MCF 10A (cell line): ENCODE results near the gene SPNS3. TPM values are rescaled to one million over a fixed set of nuclear protein-coding genes. Genes with fewer than 3 reads are reported as not detected.

ENCODE experiments used
- BruUV-seq: library from RNA; stranded (reverse); fragments of 400-500 nt; replicated peaks from 2 replicates; lab custom pipeline; 2021; lab: Mats Ljungman, UMichigan
- CTCF ChIA-PET: fragments of 300-600 bp; sonication (Branson Sonifier 250); formaldehyde crosslinking; extraction: SDS; loops from one replicate; lab custom pipeline; 2021; ENCODE audit warnings: antibody characterized with exemption, inconsistent platforms; lab: Yijun Ruan, JAX
- POLR2A ChIA-PET: fragments of 300-600, 350-650 bp; sonication (Branson Sonifier 250); formaldehyde crosslinking; extraction: SDS; loops from one replicate; lab custom pipeline; 2020; ENCODE audit warnings: antibody characterized with exemption, inconsistent platforms; lab: Yijun Ruan, JAX
- DNase-seq: peaks from one replicate; pipeline ENCODE4 v3.0.0-alpha.2; 2018; ENCODE audit not compliant: unreplicated experiment
- H3K27ac Mint-ChIP-seq: one replicate; pipeline ENCODE4 v1.8.0; 2022; ENCODE audit warnings: mild to moderate bottlenecking, low read depth, mixed read lengths; ENCODE audit not compliant: unreplicated experiment
- H3K27me3 Mint-ChIP-seq: one replicate; pipeline ENCODE4 v1.8.0; 2022; ENCODE audit warnings: mixed read lengths; ENCODE audit not compliant: insufficient read depth, unreplicated experiment
- H3K36me3 Mint-ChIP-seq: one replicate; pipeline ENCODE4 v1.8.0; 2022; ENCODE audit warnings: mild to moderate bottlenecking, moderate library complexity, mixed read lengths; ENCODE audit not compliant: insufficient read depth, unreplicated experiment
- H3K4me1 Mint-ChIP-seq: one replicate; pipeline ENCODE4 v1.8.0; 2022; ENCODE audit warnings: mixed read lengths; ENCODE audit not compliant: insufficient read depth, unreplicated experiment
- H3K4me3 Mint-ChIP-seq: one replicate; pipeline ENCODE4 v1.8.0; 2022; ENCODE audit warnings: mild to moderate bottlenecking, moderate library complexity, mixed read lengths; ENCODE audit not compliant: unreplicated experiment
- H3K9me3 Mint-ChIP-seq: one replicate; pipeline ENCODE4 v1.8.0; 2022; ENCODE audit warnings: mixed read lengths; ENCODE audit not compliant: unreplicated experiment
- CTCF ChIP-seq: fragments of 200-600 bp; IDR thresholded peaks from one replicate; pipeline ENCODE4 v1.8.0; 2022; ENCODE audit warnings: antibody characterized with exemption, mild to moderate bottlenecking; ENCODE audit not compliant: unreplicated experiment
- intact Hi-C: fragments of 100-400 bp; cut with micrococcal nuclease; formaldehyde crosslinking; loops from 2 replicates; pipeline ENCODE4 v1.14.1; 2022
- total RNA-seq: library from RNA; stranded (reverse); gene quantifications from 2 replicates; pipeline ENCODE4 v1.2.3, GENCODE V29; 2022

Gene SPNS3
- total RNA-seq, 1 experiment from 2014 or later = not detected

GRCh38 chr17:4488989-4489595 is 55.4 kb downstream of the SPNS3 start:
- ChIA-PET CTCF (interaction anchor here (1.1 kb wide), 1 partner anchor 68 kb away, joined by 4 read pairs; no protein-coding TSS in a partner anchor), POLR2A (no interaction called here)
- no peaks in the 10 kb centered on the region for H3K36me3 Mint-ChIP-seq
- no peak for TF ChIP-seq CTCF
- peaks cover 18% of the 10 kb centered on the region for H3K4me1 Mint-ChIP-seq
- intact Hi-C loops = no loop called here
- H3K27me3 Mint-ChIP-seq = no peaks in the 10 kb centered on the region
- no peak overlapping the region for H3K27ac Mint-ChIP-seq
- H3K4me3 Mint-ChIP-seq = no peak overlapping the region
- BruUV-seq = no TSS peak
- DNase-seq = peak; percentile 21
- no peaks in the 10 kb centered on the region for H3K9me3 Mint-ChIP-seq

- no TSS peak for BruUV-seq
- Mint-ChIP-seq H3K36me3 (no peaks in the 10 kb centered on the region), H3K27me3 (no peaks in the 10 kb centered on the region), H3K4me1 (peaks cover 18% of the 10 kb centered on the region), H3K4me3 (no peak overlapping the region), H3K9me3 (no peaks in the 10 kb centered on the region), H3K27ac (no peak overlapping the region)
- ChIA-PET POLR2A (interaction anchor here (1.2 kb wide), 1 partner anchor 31 kb away, joined by 3 read pairs; no protein-coding TSS in a partner anchor), CTCF (interaction anchor here (1.1 kb wide), 1 partner anchor 69 kb away, joined by 4 read pairs; no protein-coding TSS in a partner anchor)
- intact Hi-C loops = no loop called here
- no peak for DNase-seq
- no peak for TF ChIP-seq CTCF
These were observed 56.4 kb downstream of the SPNS3 start for GRCh38 chr17:4490109-4490591.

- no peaks in the 10 kb centered on the region for H3K9me3 Mint-ChIP-seq
- H3K27ac Mint-ChIP-seq = no peak overlapping the region
- POLR2A ChIA-PET = interaction anchor here (1.2 kb wide), 1 partner anchor 31 kb away, joined by 3 read pairs; no protein-coding TSS in a partner anchor
- no TSS peak for BruUV-seq
- peaks cover 18% of the 10 kb centered on the region for H3K4me1 Mint-ChIP-seq
- no peaks in the 10 kb centered on the region for H3K36me3 Mint-ChIP-seq
- H3K4me3 Mint-ChIP-seq = no peak overlapping the region
- CTCF ChIA-PET = no interaction called here
- intact Hi-C loops = no loop called here
- TF ChIP-seq CTCF = no peak
- no peaks in the 10 kb centered on the region for H3K27me3 Mint-ChIP-seq
- DNase-seq = no peak
These were observed 56.9 kb downstream of the SPNS3 start for GRCh38 chr17:4490637-4491061.

- H3K27ac Mint-ChIP-seq = no peak overlapping the region
- no TSS peak for BruUV-seq
- intact Hi-C loops = no loop called here
- CTCF ChIA-PET = interaction anchor here (0.8 kb wide), 1 partner anchor 72 kb away, joined by 4 read pairs; no protein-coding TSS in a partner anchor
- peaks cover 26% of the 10 kb centered on the region for H3K4me1 Mint-ChIP-seq
- no peaks in the 10 kb centered on the region for H3K9me3 Mint-ChIP-seq
- no peak overlapping the region for H3K4me3 Mint-ChIP-seq
- POLR2A ChIA-PET = interaction anchor here (1.1 kb wide), 1 partner anchor 23 kb away, joined by 3 read pairs; no protein-coding TSS in a partner anchor
- DNase-seq = peak; percentile 43
- H3K27me3 Mint-ChIP-seq = peaks cover 13% of the 10 kb centered on the region
- H3K36me3 Mint-ChIP-seq = peaks cover 5% of the 10 kb centered on the region
- TF ChIP-seq CTCF = no peak
These were observed 59.2 kb downstream of the SPNS3 start for GRCh38 chr17:4492721-4493561.
